Measurements from ENCODE around the gene TMEM138.

TMEM138 gene

DNA sequence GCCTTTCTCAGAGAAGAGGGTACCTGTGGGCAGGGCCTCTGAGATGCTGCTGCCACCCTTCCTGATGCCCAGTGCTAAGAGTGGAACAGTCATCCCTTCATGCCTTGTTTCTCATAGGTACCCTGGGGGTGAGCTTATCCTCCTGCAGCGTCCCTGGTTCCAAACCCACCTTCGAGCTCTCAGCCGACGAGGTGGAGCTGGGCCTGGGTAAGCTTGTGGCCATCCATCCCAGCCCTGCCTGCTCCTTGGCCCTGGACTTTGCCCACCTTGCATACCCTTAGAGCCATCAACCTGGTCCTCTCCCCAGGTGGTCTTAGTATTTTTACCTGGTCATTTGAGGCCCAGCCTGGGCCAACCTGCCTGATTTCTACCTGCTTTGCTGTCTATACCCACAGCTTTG is 20.5 kb upstream of the TMEM138 start:
- in situ Hi-C loops (cut with MboI; ENCODE audit: low pct_unique_long_range_greater_than_20kb, low sequenced_read_pairs, unreplicated experiment) = no loop called here
- DNase-seq (ENCODE audit: low spot score) = no peak
- TF ChIP-seq CTCF (IDR thresholded peaks at IDR 0.05; ENCODE audit: extremely low read depth, insufficient read depth, missing control alignments) = no peak

GRCh38 chr11:61342207-61342803 is 19.9 kb upstream of the TMEM138 start:
- in situ Hi-C loops (cut with MboI; ENCODE audit: low pct_unique_long_range_greater_than_20kb, low sequenced_read_pairs, unreplicated experiment) = no loop called here
- no peak for TF ChIP-seq CTCF (IDR thresholded peaks at IDR 0.05; ENCODE audit: extremely low read depth, insufficient read depth, missing control alignments)
- no peak for DNase-seq (ENCODE audit: low spot score)

- in situ Hi-C loops (cut with MboI; ENCODE audit: low pct_unique_long_range_greater_than_20kb, low sequenced_read_pairs, unreplicated experiment) = no loop called here
- DNase-seq (ENCODE audit: low spot score) = no peak
- no peak for TF ChIP-seq CTCF (IDR thresholded peaks at IDR 0.05; ENCODE audit: extremely low read depth, insufficient read depth, missing control alignments)
Measured at GRCh38 chr11:61343792-61344745, 18.1 kb upstream of the TMEM138 start.

GRCh38 chr11:61345170-61345610 is 17.0 kb upstream of the TMEM138 start:
- no peak for TF ChIP-seq CTCF (IDR thresholded peaks at IDR 0.05; ENCODE audit: extremely low read depth, insufficient read depth, missing control alignments)
- DNase-seq (ENCODE audit: low spot score) = no peak
- in situ Hi-C loops (cut with MboI; ENCODE audit: low pct_unique_long_range_greater_than_20kb, low sequenced_read_pairs, unreplicated experiment) = no loop called here

- in situ Hi-C loops (cut with MboI; ENCODE audit: low pct_unique_long_range_greater_than_20kb, low sequenced_read_pairs, unreplicated experiment) = no loop called here
- no peak for TF ChIP-seq CTCF (IDR thresholded peaks at IDR 0.05; ENCODE audit: extremely low read depth, insufficient read depth, missing control alignments)
- DNase-seq (ENCODE audit: low spot score) = no peak
Measured at GRCh38 chr11:61345954-61346843, 16.0 kb upstream of the TMEM138 start.

GRCh38 chr11:61347916-61348461 is 14.2 kb upstream of the TMEM138 start:
- no peak for TF ChIP-seq CTCF (IDR thresholded peaks at IDR 0.05; ENCODE audit: extremely low read depth, insufficient read depth, missing control alignments)
- in situ Hi-C loops (cut with MboI; ENCODE audit: low pct_unique_long_range_greater_than_20kb, low sequenced_read_pairs, unreplicated experiment) = no loop called here
- DNase-seq (ENCODE audit: low spot score) = no peak
